Activated CD4-positive, CD25-positive, alpha-beta regulatory T cell treated with anti-CD3 and anti-CD28 coated beads, Interleukin-2, amount 50 U/mL, for 72 hours (primary cell): Measurements from ENCODE around the gene PPP3R1.

Source experiments
- DNase-seq: peaks from one replicate; pipeline ENCODE4 v3.0.0; 2021

The PPP3R1 gene

DNA sequence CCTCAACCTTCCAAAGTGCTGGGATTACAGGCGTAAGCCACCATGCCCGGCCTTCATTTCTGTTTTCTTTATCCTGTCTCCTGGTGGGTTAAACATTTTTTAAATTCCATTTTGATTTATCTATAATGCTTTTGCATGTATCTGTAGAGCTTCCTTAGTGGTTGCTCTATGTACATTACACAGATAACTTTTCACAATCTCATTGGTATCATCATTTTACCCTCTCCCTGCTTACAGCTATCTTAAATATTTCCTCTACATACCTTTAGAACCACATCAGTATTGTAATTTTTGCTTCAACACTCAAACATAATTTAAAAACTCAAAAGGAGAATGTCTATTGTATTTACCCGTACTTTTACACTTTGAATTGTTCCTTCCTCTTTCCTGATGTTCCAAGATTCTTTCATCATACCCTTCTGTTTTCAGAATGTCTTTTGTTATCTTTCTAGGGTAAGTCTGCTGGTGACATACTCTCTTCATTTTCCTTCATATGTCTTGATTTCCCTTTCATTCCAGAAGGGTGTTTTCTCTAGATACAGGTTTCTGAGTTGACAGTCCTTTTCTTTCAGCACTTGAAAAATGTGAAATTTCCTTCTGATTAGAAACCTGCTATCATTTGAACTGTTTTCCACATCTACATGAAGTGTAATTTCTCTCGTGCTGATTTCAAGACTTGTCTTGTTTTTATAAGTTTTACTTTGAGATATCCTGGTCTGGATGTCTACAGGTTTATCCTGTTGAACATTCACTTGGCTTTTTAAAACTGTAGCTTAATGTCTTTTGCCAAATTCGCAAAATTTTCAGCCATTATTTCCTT is 21.9 kb downstream of the PPP3R1 start:
- no peak for DNase-seq

DNA sequence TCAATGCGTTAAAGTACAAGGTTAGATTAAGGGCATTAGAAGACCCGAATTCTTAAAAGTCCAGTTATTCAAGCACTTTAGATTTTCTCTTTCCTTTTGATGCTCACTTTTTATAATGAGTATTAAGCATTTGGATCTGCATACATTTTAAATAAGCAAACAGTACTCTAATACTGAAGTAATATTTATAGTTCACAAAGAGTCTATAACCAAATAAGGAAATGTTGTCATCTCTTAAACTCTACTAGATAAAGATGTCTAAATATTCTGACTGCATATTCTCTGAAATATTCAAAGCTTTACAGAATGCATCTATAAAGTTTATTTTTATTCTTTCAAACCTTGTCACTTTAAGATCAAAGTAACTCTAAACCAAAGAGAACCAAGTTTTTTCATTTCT is 25.5 kb downstream of the PPP3R1 start:
- no peak for DNase-seq

DNA sequence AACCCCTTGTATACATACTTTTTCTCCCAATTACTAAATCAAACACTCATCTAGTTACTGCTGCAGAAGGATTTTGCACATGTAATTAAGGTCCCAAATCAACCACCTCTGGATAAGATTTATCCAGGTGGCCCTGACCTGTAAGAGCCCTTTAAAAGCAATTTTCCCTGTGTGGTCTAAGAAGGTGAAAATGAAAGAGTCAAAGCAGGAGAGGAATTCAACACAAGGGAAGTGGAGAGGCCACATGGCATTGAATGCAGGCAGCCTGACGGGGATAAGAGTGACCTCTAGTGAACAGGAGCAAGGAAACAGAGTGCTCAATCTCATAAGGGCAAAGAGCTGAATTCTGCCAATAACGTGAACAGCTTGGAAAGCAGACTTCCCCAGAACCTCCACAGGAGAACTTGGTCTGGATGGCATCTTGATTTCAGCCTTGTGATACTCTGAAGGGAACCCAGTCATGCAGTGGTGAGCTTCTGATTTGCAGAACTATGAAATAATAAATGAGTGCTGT is 27.2 kb downstream of the PPP3R1 start:
- no peak for DNase-seq

DNA sequence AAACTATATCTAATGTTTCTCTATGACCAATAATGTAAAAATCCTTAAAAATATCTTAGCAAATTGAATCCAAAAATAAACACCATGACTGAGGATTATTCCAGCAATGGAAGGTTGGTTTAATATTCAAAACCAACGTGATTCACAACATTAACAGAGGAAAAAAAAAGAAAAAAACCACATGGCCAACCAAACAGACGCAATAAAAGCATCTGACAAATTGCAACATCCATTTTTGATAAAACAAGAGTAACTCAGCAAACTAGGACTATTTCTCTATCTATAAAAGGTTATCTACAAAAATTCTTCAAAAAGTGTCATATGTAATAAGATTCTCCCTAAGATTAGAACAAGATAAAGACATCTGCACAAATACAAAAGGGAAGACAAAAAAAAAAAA is 28.9 kb downstream of the PPP3R1 start:
- no peak for DNase-seq

DNA sequence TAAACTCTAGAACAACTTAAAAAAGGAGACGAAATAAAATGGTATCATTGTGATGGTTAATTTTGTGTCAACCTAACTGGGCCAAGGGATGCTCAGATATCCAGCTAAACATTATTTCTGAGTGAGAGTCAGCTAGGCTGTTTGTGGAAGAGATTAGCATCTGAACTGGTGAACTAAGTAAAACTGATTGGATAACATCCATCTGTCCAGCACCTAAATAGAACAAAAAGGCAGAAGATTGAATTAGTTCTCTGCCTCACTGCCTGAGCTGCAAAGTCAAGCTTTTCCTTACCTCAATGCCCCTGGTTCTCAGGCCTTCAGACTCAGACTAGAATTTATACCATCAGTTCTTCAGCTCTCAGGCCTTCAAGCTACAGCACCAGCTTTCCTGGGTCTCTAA is 30.0 kb downstream of the PPP3R1 start:
- DNase-seq = no peak

DNA sequence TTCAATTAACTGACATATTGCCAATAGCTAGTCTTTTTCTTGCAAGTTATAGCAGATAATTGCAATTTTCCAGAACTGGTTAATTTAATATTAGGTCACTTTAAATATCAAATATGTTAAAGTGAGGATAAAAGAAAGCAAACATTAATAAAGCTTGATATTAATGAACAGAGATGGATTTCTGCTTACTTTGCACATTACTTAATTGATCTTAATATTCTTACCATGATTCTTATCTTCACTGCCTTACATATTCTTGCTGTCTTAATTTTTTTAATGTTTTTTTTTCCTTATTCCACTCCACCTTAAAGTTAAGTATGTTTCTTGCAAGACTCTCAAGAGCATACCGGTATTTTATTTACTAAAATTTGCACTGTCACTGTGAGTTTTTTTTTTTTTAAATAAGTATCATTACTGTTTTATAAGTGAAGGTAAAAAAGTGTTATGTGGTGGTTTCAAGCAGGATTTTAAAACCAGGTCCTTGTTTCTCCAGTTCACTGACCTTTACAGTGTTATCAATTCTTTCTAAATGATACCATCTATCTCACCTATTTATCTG is 33.9 kb downstream of the PPP3R1 start:
- DNase-seq = no peak

DNA sequence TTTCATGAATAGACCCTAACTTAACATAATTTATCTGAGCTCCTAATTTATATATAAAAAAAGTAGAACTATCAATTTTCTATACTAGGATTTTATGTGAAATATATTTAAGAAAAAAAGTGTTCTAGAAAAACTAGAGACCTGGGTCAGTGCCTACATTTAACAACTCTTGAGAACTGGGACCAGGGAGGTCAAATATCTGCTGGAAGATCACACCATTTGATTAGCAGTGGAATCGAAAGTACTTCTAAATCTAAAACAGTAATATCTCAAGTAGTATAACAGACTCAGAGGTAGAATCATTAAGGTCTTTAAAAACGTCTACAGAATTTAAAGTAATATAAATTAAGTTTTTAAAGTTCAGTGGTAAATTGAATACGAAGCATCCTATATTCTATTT is 34.6 kb downstream of the PPP3R1 start:
- DNase-seq = no peak

DNA sequence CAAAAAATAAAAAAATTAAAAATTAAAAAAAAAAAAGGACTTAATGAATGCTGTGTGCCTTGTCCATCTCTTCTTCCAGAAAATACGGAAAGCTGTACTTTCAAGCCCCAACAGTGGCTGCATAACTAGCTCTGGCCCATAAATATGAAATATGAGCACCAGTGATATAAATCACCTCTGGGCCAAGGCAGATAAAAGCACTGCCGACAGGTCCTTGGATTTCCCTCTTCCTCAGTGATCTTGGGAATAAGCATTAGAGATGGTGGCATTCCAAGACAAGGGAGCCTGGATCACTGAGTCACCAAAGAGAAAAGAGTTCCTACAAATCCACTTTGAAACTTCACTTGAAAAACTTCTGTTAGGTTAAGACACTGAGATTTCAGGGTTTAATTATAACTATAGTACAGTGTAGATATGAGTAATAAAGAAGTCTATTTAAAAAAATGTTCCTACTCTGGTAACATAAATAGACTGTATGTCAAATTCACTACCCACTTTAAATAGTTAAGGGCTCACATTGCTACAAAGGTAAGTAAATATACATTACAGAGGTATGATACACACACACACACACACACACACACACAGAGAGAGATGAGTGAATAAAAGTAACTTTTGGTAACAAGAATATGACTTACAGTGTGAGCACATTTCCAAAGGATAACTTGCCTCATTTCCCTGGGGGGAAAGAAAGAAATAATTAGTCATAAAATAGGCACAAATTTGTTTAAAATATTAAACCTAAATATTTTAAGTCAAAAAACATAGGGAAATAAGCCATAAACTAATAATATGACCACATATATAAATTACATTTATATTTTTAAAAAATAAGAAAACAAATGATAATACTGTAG is 35.6 kb downstream of the PPP3R1 start:
- DNase-seq = no peak

DNA sequence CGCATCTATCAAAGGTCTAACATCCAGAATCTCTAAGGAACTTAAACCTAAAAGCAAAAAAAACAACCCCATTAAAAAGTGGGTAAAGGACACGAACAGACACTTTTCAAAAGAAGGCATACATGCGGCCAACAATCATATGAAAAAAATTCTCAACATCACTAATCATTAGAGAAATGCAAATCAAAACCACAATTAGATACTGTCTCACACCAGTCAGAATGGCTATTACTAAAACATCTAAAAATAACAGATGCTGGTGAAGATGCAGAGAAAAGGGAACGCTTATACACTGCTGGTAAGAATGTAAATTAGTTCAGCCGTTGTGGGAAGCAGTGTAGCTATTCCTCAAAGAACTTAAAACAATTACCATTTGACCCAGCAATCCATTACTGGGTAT is 38.0 kb downstream of the PPP3R1 start:
- DNase-seq = no peak

DNA sequence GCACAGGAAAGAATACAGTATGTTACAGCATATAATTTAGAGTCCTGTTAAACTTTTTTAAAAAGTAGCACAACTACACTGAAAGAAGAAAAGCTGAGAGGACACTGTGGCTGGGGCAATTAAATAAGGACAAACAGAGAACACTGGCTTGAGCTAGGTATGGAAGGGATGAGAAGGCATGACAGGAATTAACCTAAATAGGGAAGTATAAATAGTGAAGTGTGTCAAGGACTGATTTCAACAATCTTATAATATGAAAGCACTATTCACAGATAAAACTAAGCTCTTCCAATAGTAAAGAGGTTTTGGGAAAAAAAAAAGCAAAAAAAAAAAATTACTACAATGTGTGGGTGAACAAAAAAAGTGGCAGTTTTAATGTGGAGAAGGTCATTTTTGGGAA is 45.5 kb downstream of the PPP3R1 start:
- no peak for DNase-seq

DNA sequence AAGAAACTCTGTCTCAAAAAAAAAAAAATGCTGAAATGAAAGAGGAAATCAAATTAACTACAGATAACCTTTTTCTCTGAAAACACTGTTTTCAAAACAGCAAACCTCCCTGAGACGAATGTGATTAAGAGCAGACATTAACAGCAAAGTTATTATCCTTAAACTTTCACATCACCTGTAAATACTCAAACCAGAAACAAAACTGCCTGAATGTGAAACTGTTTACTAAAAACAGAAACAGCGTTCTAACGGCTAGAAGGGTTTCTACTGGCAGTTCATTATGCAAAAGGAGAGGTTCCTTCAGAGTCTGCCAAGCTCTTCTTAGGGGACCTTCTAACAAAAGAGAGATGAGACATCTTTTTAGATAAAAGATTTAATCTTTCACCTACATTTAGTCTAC is 48.7 kb downstream of the PPP3R1 start:
- DNase-seq = no peak

DNA sequence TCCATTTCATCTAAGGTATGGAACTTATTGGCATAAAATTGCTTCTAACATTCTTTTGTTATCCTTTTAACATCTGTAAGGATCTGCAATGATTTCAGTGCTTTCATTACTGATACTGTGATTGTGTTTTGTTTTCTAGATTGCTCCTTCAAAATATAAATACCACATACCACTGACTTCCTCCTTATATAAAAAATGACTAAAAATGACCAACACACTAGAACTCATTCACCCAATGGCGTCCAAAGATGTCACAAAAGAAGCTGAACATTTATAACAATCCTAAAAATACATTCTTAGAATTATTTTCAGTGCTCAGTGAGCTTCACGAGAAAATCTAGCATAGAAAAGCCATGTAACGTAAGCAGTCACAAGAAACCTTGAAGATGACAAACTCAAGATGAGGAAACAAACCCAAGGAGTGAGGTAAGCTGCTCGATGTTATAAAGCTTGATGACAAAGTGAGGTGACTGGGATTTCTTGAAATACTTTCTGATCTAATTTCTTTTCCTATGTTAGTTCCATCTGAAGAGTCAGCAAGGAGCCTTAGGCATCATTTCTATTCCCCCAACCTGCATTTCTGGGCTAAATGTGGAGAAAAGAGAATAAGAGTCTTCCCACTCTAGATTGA is 52.1 kb downstream of the PPP3R1 start:
- no peak for DNase-seq

DNA sequence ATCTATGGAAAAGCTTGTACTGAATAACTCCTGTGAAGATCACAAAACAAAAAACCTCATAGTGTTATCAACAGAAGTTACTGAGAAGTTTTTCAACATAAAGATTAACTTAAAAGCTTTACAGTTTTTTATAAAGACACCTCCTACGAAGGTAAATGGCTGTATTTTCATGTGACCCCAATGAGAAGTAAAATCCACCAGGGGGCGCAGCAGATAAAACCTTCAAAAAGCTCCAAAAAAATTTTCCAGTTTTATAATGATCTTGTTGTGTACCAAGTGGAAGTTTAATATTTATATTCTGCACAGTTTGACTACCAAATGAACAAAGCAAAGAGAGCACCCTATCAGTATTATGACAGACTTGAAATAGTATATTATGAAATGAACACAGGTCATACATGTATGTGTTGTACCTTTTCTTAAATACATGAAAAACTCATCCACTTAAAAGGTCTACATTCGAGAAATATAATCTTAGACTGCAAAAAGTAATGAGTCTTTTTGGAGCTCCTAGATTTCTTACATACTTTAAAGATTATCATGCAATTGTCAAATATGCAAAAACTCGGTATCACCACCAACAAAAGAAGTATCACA is 56.1 kb downstream of the PPP3R1 start:
- no peak for DNase-seq

DNA sequence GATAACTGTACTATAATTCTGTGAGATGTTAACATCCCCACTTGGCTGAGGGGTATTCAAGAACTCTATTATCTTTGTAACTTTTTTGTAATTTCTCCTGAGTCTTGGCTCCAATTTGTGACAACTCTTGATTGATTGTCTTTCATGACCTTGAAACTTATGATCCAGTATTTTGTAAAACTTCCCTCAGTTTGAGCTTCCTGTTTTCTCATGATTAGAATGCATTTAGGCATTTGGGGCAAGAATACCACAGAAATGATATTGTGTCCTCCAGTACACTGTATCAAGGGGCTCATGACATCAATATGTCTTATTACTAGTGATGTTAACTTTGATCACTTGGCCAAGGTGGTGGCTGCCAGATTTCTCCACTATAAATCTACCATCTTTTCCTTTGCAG is 57.2 kb downstream of the PPP3R1 start:
- DNase-seq = no peak

DNA sequence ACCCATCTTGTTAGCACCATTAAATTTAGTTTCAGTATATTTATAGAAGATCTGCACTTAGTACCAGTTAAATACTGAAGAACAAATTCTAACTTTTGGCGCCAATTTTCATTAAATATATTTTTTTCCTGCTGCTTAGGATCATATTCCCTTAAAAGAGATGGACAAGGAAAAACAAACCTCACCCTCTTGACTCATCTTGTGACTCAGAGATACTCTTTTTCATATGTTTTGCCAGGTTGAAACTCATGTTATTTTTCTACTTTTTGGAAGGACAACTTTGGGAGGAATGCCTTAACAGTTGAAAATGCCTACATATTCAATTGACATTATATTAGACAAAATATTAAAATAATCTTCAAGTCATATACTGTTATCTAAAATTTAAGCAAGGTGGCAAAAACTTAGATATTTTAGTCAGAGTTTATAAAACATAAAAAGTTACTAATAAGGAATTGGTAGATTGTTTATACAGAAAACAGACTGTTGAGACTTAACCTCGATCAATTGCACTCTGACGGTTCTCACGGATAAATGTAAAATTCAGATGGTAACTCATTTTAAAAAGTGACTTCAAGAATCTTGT is 58.5 kb downstream of the PPP3R1 start:
- no peak for DNase-seq

DNA sequence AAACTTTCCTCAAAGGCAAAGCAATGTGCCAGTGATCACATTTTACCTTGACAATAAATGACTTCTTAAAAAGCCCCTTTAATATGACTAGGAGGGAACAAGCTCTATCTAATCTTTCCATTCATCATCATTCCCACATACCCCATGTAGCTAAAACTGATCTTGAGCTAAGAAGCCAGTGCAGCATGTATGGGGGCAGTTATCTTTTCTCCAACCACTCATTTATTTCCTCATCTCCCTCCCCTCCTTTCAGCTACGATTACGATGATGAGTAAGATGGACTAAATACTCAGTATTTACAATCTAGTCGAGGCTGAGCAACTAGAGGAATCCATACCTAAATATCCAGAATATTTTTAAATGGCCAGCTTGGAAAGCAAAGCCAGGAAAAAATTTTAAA is 59.2 kb downstream of the PPP3R1 start:
- DNase-seq = no peak

DNA sequence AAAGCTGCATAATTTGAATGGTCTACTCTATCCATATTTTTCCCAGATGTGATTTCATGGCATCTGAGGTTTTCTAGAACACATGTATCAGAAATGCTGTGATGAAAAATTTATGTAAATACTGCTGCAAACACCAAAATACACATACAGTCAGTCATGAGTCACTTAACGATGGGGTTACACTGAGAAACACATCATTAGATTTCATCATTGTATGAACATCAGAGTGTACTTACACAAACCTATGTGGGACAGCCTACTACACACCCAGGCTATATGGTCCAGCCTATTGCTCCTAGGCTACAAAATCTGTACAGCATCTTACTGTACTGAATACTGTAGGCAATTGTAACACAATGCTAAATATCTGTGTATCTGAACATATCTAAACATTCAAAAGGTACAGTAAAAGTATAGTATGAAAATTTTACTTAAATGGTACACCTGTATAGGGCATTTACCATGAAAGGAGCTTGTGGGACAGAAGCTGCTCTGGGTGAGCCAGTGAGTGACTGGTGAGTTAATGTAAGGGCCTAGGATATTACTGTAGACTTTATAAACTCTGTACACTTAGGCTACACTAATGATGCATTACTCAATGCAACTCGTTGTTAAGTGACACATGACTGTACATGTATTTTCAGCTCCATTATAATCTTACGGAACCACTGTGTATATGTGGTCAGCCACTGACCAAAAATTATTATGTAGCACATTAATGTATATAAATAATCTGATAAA is 61.2 kb downstream of the PPP3R1 start:
- no peak for DNase-seq

DNA sequence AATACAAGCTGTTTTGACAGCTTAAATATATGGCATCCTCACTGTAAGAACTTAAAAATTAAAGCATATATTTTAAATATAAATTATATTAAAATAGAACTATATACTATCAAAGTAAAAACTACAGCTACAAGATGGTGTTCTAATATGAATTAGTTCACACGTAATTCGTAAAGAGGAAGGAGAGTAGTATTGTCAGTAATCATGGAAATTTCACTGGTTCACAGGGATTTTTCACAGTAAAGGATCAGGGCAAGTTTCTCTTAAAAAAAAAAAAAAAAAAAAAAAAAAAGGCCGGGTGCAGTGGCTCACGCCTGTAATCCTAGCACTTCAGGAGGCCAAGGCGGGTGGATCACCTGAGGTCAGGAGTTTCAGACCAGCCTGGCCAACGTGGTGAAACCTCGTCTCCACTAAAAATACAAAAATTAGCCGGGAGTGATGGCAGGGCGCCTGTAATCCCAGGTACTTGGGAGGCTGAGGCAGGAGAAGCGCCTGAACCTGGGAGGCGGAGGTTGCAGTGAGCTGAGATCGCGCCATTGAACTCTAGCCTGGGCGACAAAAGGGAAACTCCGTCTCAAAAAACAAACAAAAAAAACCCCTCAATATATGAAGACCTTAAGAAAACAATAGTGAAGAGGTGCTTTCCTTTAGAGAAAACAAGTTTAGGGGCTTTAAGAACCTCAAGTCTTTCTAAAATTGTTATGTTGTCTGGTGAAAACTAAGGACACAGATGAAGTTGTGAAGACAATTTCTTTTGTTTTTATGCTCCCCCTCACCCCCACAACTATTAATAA is 62.1 kb downstream of the PPP3R1 start:
- DNase-seq = no peak

DNA sequence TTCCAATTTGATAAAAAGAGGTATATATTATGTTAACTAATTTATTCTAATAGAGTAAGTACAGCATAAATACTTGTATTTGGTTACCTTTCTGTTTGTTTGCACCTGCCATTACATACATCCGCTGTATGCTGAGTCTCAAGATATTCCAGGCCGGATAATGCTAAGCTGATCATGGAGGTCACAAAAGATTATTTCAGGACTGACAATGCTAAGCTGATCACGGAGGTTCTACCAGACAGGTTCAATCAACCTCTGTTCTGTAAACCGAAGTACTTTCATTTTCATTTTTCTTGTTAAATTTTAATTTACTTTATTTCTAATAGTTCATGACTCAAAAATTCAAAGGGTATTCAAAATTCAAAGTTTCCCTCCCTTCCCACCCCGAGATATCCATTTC is 63.5 kb downstream of the PPP3R1 start:
- DNase-seq = no peak

DNA sequence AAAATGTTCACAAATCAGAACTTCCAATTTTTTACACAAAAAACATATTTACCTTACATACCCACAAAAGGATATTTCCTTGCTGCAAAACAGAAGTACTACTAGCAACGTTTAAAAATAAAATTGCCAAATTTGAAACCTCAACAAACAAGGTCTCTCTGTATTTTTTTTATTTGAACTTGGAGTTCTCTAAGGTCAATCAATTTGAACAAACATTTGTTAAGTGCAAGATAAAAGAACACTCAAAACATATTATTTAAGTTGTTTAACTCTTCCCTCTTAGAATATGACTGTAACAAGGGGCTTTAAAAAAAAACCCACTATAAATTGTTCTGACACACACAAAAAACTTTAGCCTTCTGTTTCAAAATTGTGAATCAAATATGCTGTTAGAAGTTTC is 65.0 kb downstream of the PPP3R1 start:
- DNase-seq = no peak
